Measurements from ENCODE around the gene OOSP3. TPM values are rescaled to one million over a fixed set of nuclear protein-coding genes. Genes with fewer than 3 reads are reported as not detected.

OOSP3 gene
- total RNA-seq, 1 experiment from 2014 or later = not detected

GRCh38 chr11:59859673-59860072, 18.9 kb upstream of the OOSP3 start:
- POLR2A ChIA-PET (ENCODE audit: unreplicated experiment) = no interaction called here
- CTCF ChIA-PET = no interaction called here

GRCh38 chr11:59862252-59862651, 16.3 kb upstream of the OOSP3 start:
- Histone ChIP-seq H2AFZ (no peak overlapping the region), H3K4me3 (no peak overlapping the region), H3K9me3 (ENCODE audit: insufficient read depth, low read depth) (no peaks in the 10 kb centered on the region), H3K27me3 (ENCODE audit: insufficient read depth, low read depth) (no peaks in the 10 kb centered on the region), H3K79me2 (ENCODE audit: low read depth) (no peaks in the 10 kb centered on the region), H3K36me3 (ENCODE audit: low read depth) (no peaks in the 10 kb centered on the region), H4K20me1 (ENCODE audit: insufficient read depth) (no peaks in the 10 kb centered on the region), H3K27ac (no peak overlapping the region), H3K9me2 (ENCODE audit: insufficient read depth) (no peaks in the 10 kb centered on the region), H3F3A (ENCODE audit: insufficient read depth, low read depth) (peaks cover 24% of the 10 kb centered on the region), H3K4me2 (no peak overlapping the region), H3K4me1 (replicated peaks; ENCODE audit: insufficient read depth) (peaks cover 36% of the 10 kb centered on the region)
- no peak for DNase-seq
- intact Hi-C loops (cut with micrococcal nuclease; ENCODE audit: unreplicated experiment) = no loop called here
- POLR2A ChIA-PET (ENCODE audit: unreplicated experiment) = no interaction called here
- no TSS peak for BruUV-seq (replicated peaks)
- TF ChIP-seq EZH2 (IDR thresholded peaks at IDR 0.05; ENCODE audit: low read depth) = no peak
- TF ChIP-seq CTCF (conservative IDR thresholded peaks at IDR 0.05) = no peak
- CTCF ChIA-PET = no interaction called here

More at GRCh38 chr11:59859673-59860072, 18.9 kb upstream of the OOSP3 start:
- no peak for DNase-seq
- no peak overlapping the region for H3K27ac ChIP-seq
- no peak overlapping the region for H2AFZ ChIP-seq
- no peak overlapping the region for H3K4me2 ChIP-seq
- H4K20me1 ChIP-seq (ENCODE audit: insufficient read depth) = no peaks in the 10 kb centered on the region
- no peaks in the 10 kb centered on the region for H3K27me3 ChIP-seq (ENCODE audit: insufficient read depth, low read depth)
- TF ChIP-seq EZH2 (IDR thresholded peaks at IDR 0.05; ENCODE audit: low read depth) (no peak), CTCF (conservative IDR thresholded peaks at IDR 0.05) (no peak)
- intact Hi-C loops (cut with micrococcal nuclease; ENCODE audit: unreplicated experiment) = loop anchor here (5.0 kb wide), 1 partner anchor 47 kb away; the partner anchor contains the start of gene MRPL16
- H3F3A ChIP-seq (ENCODE audit: insufficient read depth, low read depth) = peaks cover 27% of the 10 kb centered on the region
- H3K79me2 ChIP-seq (ENCODE audit: low read depth) = no peaks in the 10 kb centered on the region
- H3K4me1 ChIP-seq (replicated peaks; ENCODE audit: insufficient read depth) = peaks cover 37% of the 10 kb centered on the region
- BruUV-seq (replicated peaks) = no TSS peak
- H3K4me3 ChIP-seq = no peak overlapping the region
- no peaks in the 10 kb centered on the region for H3K9me3 ChIP-seq (ENCODE audit: insufficient read depth, low read depth)
- no peaks in the 10 kb centered on the region for H3K9me2 ChIP-seq (ENCODE audit: insufficient read depth)
- no peaks in the 10 kb centered on the region for H3K36me3 ChIP-seq (ENCODE audit: low read depth)

- Histone ChIP-seq H3K27ac (peak overlapping the region; percentile 27; the same call in 1 of the 2 replicates), H3K27me3 (ENCODE audit: insufficient read depth, low read depth) (no peaks in the 10 kb centered on the region), H3F3A (ENCODE audit: insufficient read depth, low read depth) (peaks cover 11% of the 10 kb centered on the region; the same call in 1 of the 2 replicates), H3K9me3 (ENCODE audit: insufficient read depth, low read depth) (no peaks in the 10 kb centered on the region), H3K4me1 (replicated peaks; ENCODE audit: insufficient read depth) (peaks cover 20% of the 10 kb centered on the region), H3K79me2 (ENCODE audit: low read depth) (no peaks in the 10 kb centered on the region), H3K4me2 (no peak overlapping the region), H3K9me2 (ENCODE audit: insufficient read depth) (no peaks in the 10 kb centered on the region), H4K20me1 (ENCODE audit: insufficient read depth) (no peaks in the 10 kb centered on the region), H3K36me3 (ENCODE audit: low read depth) (no peaks in the 10 kb centered on the region), H3K4me3 (no peak overlapping the region), H2AFZ (peak overlapping the region; percentile 30; the same call in 1 of the 2 replicates)
- DNase-seq = peak; percentile 4 to 47
- intact Hi-C loops (cut with micrococcal nuclease; ENCODE audit: unreplicated experiment) = no loop called here
- ChIA-PET POLR2A (ENCODE audit: unreplicated experiment) (no interaction called here), CTCF (interaction anchor here (1.2 kb wide), 1 partner anchor 54 kb away, joined by 4 read pairs; no protein-coding TSS in a partner anchor)
- no TSS peak for BruUV-seq (replicated peaks)
- TF ChIP-seq CTCF (conservative IDR thresholded peaks at IDR 0.05) (no peak), EZH2 (IDR thresholded peaks at IDR 0.05; ENCODE audit: low read depth) (no peak)
These were observed 13.6 kb upstream of the OOSP3 start for GRCh38 chr11:59865031-59865430.

All from PC-9 (cell line).